Left lung (tissue), 10 donors: ENCODE data around the gene SPINT3. TPM values are rescaled to one million over a fixed set of nuclear protein-coding genes. Genes with fewer than 3 reads are reported as not detected.

Experiments used
- ATAC-seq: fragments of 200-7000 bp; cut with Tn5 transposase; one replicate; pipeline ENCODE4 v1.9.1; 2020; ENCODE audit warnings: moderate library complexity
- DNase-seq, 4 donors: peaks; one replicate each; pipeline ENCODE4 v3.0.0-alpha.2; 2013 to 2020
- H3K27ac ChIP-seq, 2 donors: fragments of 200-600 bp; sonication (generic) in 1 of 2; one replicate each; pipeline versions ENCODE4 v1.5.0 to v1.8.0; 2020 to 2021
- H3K27me3 ChIP-seq, 2 donors: fragments of 200-600 bp; sonication (generic) in 1 of 2; one replicate each; pipeline versions ENCODE4 v1.5.0 to v1.8.0; 2020 to 2021
- H3K36me3 ChIP-seq, 2 donors: fragments of 200-600 bp; sonication (generic) in 1 of 2; one replicate each; pipeline versions ENCODE4 v1.5.0 to v1.8.0; 2020 to 2021
- H3K4me1 ChIP-seq, 2 donors: fragments of 200-600 bp; one replicate each; pipeline ENCODE4 v1.8.0; 2021
- H3K4me3 ChIP-seq, 2 donors: fragments of 200-600 bp; sonication (generic) in 1 of 2; one replicate each; pipeline versions ENCODE4 v1.5.0 to v1.8.0; 2020 to 2021; ENCODE audit warnings: mild to moderate bottlenecking in 1 of 2
- H3K9me3 ChIP-seq, 2 donors: fragments of 200-600 bp; sonication (generic) in 1 of 2; one replicate each; pipeline versions ENCODE4 v1.5.0 to v1.8.0; 2020 to 2021
- intact Hi-C, 2 donors: fragments of 100-400 bp; cut with DNase I; formaldehyde crosslinking; loops; one replicate each; pipeline versions ENCODE4 v1.11.2 to v1.14.2; 2022
- polyA plus RNA-seq, 6 donors: library from polyadenylated mRNA; unstranded; fragments of 120-200 nt; gene quantifications; one replicate each; pipeline ENCODE4 v1.2.1, GENCODE V29; 2013; ENCODE audit not compliant: insufficient read length in 6 of 6
- total RNA-seq, 2 donors: library from RNA; stranded (reverse); fragmentation: NEBNext Ultra II Directional; extraction: Animal tissue kit (Norgen Biotek cat#: 25700); gene quantifications; one replicate each; pipeline ENCODE4 v1.2.1, GENCODE V29; 2021
- TF ChIP-seq, protein P1 (sequence below), 2 donors: fragments of 200-600 bp; sonication (generic) in 1 of 2; IDR thresholded peaks; one replicate each; pipeline versions ENCODE4 v1.5.0 to v1.8.0; 2021; ENCODE audit warnings: antibody characterized with exemption in 2 of 2
- donor health status: DM: no; HTN: yes; CAD: no.
- donor health status: DM: no; HTN: no; CAD: no.

SPINT3 gene
- total and polyA plus RNA-seq, 8 donors, result not detected

- DNase-seq (no peak), ATAC-seq (no peak)
- intact Hi-C loops, result no loop called here
- Histone ChIP-seq H3K9me3 (no peaks in the 10 kb centered on the region), H3K27ac (no peak overlapping the region), H3K4me3 (no peak overlapping the region), H3K36me3 (no peaks in the 10 kb centered on the region), H3K4me1 (no peaks in the 10 kb centered on the region), H3K27me3 (peaks cover 0 to 11% of the 10 kb centered on the region in 2 donors)
- TF ChIP-seq, protein P1, sequence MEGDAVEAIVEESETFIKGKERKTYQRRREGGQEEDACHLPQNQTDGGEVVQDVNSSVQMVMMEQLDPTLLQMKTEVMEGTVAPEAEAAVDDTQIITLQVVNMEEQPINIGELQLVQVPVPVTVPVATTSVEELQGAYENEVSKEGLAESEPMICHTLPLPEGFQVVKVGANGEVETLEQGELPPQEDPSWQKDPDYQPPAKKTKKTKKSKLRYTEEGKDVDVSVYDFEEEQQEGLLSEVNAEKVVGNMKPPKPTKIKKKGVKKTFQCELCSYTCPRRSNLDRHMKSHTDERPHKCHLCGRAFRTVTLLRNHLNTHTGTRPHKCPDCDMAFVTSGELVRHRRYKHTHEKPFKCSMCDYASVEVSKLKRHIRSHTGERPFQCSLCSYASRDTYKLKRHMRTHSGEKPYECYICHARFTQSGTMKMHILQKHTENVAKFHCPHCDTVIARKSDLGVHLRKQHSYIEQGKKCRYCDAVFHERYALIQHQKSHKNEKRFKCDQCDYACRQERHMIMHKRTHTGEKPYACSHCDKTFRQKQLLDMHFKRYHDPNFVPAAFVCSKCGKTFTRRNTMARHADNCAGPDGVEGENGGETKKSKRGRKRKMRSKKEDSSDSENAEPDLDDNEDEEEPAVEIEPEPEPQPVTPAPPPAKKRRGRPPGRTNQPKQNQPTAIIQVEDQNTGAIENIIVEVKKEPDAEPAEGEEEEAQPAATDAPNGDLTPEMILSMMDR (IDR thresholded peaks at IDR 0.05), result no peak
These were observed 52.5 kb downstream of the SPINT3 start for GRCh38 chr20:45462711-45463509.

Other genes starting within 250 kb of the SPINT3 start
- gene RBPJL, start 208.8 kb downstream of the SPINT3 start, total RNA-seq, result not detected
- gene RBPJL, start 208.8 kb downstream of the SPINT3 start, polyA plus RNA-seq, result not detected
- gene MATN4, start 207.3 kb downstream of the SPINT3 start, total RNA-seq, result under 1 TPM in 1 of 2 donors, not detected in 1; 0.23 TPM
- under 1 TPM in 3 of 6 donors, not detected in 3; 0.07 to 0.14 (median 0.11) TPM for gene MATN4, start 207.3 kb downstream of the SPINT3 start, polyA plus RNA-seq
- 100 to 1,000 TPM; 199 to 329 TPM for gene SDC4, start 167.2 kb downstream of the SPINT3 start, total RNA-seq
- gene SDC4, start 167.2 kb downstream of the SPINT3 start, polyA plus RNA-seq, result 100 to 1,000 TPM; 183 to 284 (median 206) TPM
- 10 to 100 TPM; 44.3 to 48.8 TPM for gene SYS1, start 152.5 kb downstream of the SPINT3 start, total RNA-seq
- gene SYS1, start 152.5 kb downstream of the SPINT3 start, polyA plus RNA-seq, result 10 to 100 TPM; 20.8 to 27.3 (median 23.1) TPM
- under 1 TPM in 1 of 2 donors, not detected in 1; 0.44 TPM for gene TP53TG5, start 137.3 kb downstream of the SPINT3 start, total RNA-seq
- gene TP53TG5, start 137.3 kb downstream of the SPINT3 start, polyA plus RNA-seq, result 1 to 10 TPM in 5 of 6 donors, under 1 TPM in 1; 1.00 to 2.0 (median 1.6) TPM
- 10 to 100 TPM; 53.1 to 66.4 TPM for gene DBNDD2, start 107.3 kb downstream of the SPINT3 start, total RNA-seq
- gene DBNDD2, start 107.3 kb downstream of the SPINT3 start, polyA plus RNA-seq, result 10 to 100 TPM; 18.9 to 22.9 (median 20.4) TPM
- gene PIGT, start 99.5 kb downstream of the SPINT3 start, total RNA-seq, result 10 to 100 TPM; 85.7 to 90.9 TPM
- gene PIGT, start 99.5 kb downstream of the SPINT3 start, polyA plus RNA-seq, result 10 to 100 TPM; 72.8 to 96.7 (median 79.9) TPM
- 100 to 1,000 TPM; 232 to 258 TPM for gene WFDC2, start 45.9 kb downstream of the SPINT3 start, total RNA-seq
- 10 to 100 TPM; 28.7 to 40.9 (median 33.6) TPM for gene WFDC2, start 45.9 kb downstream of the SPINT3 start, polyA plus RNA-seq
- not detected for gene WFDC6, start 23.9 kb upstream of the SPINT3 start, total RNA-seq
- gene WFDC6, start 23.9 kb upstream of the SPINT3 start, polyA plus RNA-seq, result not detected
- not detected for gene EPPIN, start 31.8 kb upstream of the SPINT3 start, total RNA-seq
- under 1 TPM; 0.10 to 0.37 (median 0.20) TPM for gene EPPIN, start 31.8 kb upstream of the SPINT3 start, polyA plus RNA-seq
- not detected for gene WFDC8, start 63.7 kb upstream of the SPINT3 start, total RNA-seq
- under 1 TPM in 1 of 6 donors, not detected in 5; 0.28 TPM for gene WFDC8, start 63.7 kb upstream of the SPINT3 start, polyA plus RNA-seq
- gene WFDC10A, start 114.1 kb upstream of the SPINT3 start, total RNA-seq, result not detected
- gene WFDC10A, start 114.1 kb upstream of the SPINT3 start, polyA plus RNA-seq, result not detected
- gene WFDC9, start 115.7 kb upstream of the SPINT3 start, total RNA-seq, result not detected
- not detected for gene WFDC9, start 115.7 kb upstream of the SPINT3 start, polyA plus RNA-seq
- gene WFDC11, start 154.6 kb upstream of the SPINT3 start, total RNA-seq, result not detected
- not detected for gene WFDC11, start 154.6 kb upstream of the SPINT3 start, polyA plus RNA-seq
- not detected for gene WFDC13, start 186.4 kb upstream of the SPINT3 start, total RNA-seq
- not detected for gene WFDC13, start 186.4 kb upstream of the SPINT3 start, polyA plus RNA-seq
- 1 to 10 TPM in 1 of 2 donors, under 1 TPM in 1; 0.44 to 1.2 TPM for gene WFDC10B, start 189.4 kb upstream of the SPINT3 start, total RNA-seq
- gene WFDC10B, start 189.4 kb upstream of the SPINT3 start, polyA plus RNA-seq, result not detected
- gene SPINT4, start 206.7 kb upstream of the SPINT3 start, total RNA-seq, result not detected
- not detected for gene SPINT4, start 206.7 kb upstream of the SPINT3 start, polyA plus RNA-seq